K562 (cell line): ENCODE results near the gene ZFP62. TPM values are rescaled to one million over a fixed set of nuclear protein-coding genes. Genes with fewer than 3 reads are reported as not detected.
A peak's percentile ranks its signal among the peaks of the same experiment; 100 is the strongest.

Source experiments
- FOXA3 ChIP-seq, 2 experiments: fragments of 450-650 bp in 1 of 2; sonication (generic) in 1 of 2; formaldehyde crosslinking; IDR thresholded peaks in 1 of 2; conservative IDR thresholded peaks in 1 of 2; 2 replicates each; pipeline versions ENCODE4 v1.4.0 to v1.8.0; 2020 to 2022; ENCODE audit warnings: mild to moderate bottlenecking in 2 of 2, missing genetic modification reagents in 1 of 2
- GTF2E2 ChIP-seq: fragments of 200-800 bp; sonication (Bioruptor generic); IDR thresholded peaks from 2 replicates; pipeline ENCODE4 v1.6.1; 2016; ENCODE audit warnings: missing genetic modification characterization, missing compliant biosample characterization
- NCOA1 ChIP-seq: fragments of 450-650 bp; IDR thresholded peaks from 2 replicates; pipeline ENCODE4 v1.6.1; 2016; ENCODE audit warnings: low read depth
- TRIM28 ChIP-seq: fragments of 450-650 bp; IDR thresholded peaks from 2 replicates; pipeline ENCODE4 v1.6.1; 2017
- ZNF551 ChIP-seq: fragments of 250-450 bp; sonication (Bioruptor Pico); IDR thresholded peaks from 2 replicates; pipeline ENCODE4 v1.5.0; 2021; ENCODE audit warnings: mild to moderate bottlenecking, moderate library complexity
- ZNF766 ChIP-seq: fragments of 200-800 bp; sonication (Bioruptor generic); conservative IDR thresholded peaks from 2 replicates; pipeline ENCODE4 v1.6.1; 2016; ENCODE audit warnings: missing genetic modification characterization, missing compliant biosample characterization
- polyA plus RNA-seq, 8 experiments: library from polyadenylated mRNA; depleted of rRNA in 4 of 8; stranded (reverse) in 5 of 8; unstranded in 3 of 8; fragments of >200 nt; fragmentation: Nextera tagmentation in 2 of 8; fragmentation: Illumina TruSeq in 1 of 8; extraction: Ambion mirVana in 2 of 8; extraction: Trizol in 1 of 8; gene quantifications; 2 replicates each; pipeline versions ENCODE4 v1.2.1 to v1.2.3, GENCODE V29; 2011 to 2014; ENCODE audit warnings: inconsistent platforms in 1 of 8, missing spikeins in 1 of 8
- total RNA-seq, 7 experiments: library from RNA; depleted of rRNA in 6 of 7; stranded (reverse); fragments of >200 nt in 6 of 7; fragmentation: Illumina TruSeq in 2 of 7; extraction: Trizol in 2 of 7; gene quantifications; 2 replicates each; pipeline versions ENCODE4 v1.2.1 to v1.2.3, GENCODE V29; 2011 to 2021; ENCODE audit warnings: low replicate concordance in 1 of 7
- TF ChIP-seq, protein P1 (sequence below), 2 experiments: fragments of 450-650 bp; IDR thresholded peaks; 2 replicates each; pipeline ENCODE4 v1.6.1; 2018; ENCODE audit warnings: mild to moderate bottlenecking in 2 of 2, low read depth in 1 of 2; ENCODE audit not compliant: partially characterized antibody in 2 of 2
- TF ChIP-seq, protein P2 (sequence below): fragments of 450-650 bp; formaldehyde crosslinking; IDR thresholded peaks from 2 replicates; pipeline ENCODE4 v1.4.0; 2020; ENCODE audit warnings: mild to moderate bottlenecking, moderate library complexity
- TF ChIP-seq, protein P3 (sequence below): fragments of 250-450 bp; sonication (Bioruptor Pico); IDR thresholded peaks from 2 replicates; pipeline ENCODE4 v1.4.0; 2020; ENCODE audit warnings: borderline replicate concordance
- TF ChIP-seq, protein P4 (sequence below): fragments of 450-650 bp; IDR thresholded peaks from 2 replicates; pipeline ENCODE4 v1.6.1; 2016; ENCODE audit warnings: low read depth

The ZFP62 gene
- total and polyA plus RNA-seq, 9 of the 15 experiments (the other 6 are each of a cell fraction or from before 2014, with no cell fraction given) = 12.2 to 37.5 (median 25.0) TPM

DNA sequence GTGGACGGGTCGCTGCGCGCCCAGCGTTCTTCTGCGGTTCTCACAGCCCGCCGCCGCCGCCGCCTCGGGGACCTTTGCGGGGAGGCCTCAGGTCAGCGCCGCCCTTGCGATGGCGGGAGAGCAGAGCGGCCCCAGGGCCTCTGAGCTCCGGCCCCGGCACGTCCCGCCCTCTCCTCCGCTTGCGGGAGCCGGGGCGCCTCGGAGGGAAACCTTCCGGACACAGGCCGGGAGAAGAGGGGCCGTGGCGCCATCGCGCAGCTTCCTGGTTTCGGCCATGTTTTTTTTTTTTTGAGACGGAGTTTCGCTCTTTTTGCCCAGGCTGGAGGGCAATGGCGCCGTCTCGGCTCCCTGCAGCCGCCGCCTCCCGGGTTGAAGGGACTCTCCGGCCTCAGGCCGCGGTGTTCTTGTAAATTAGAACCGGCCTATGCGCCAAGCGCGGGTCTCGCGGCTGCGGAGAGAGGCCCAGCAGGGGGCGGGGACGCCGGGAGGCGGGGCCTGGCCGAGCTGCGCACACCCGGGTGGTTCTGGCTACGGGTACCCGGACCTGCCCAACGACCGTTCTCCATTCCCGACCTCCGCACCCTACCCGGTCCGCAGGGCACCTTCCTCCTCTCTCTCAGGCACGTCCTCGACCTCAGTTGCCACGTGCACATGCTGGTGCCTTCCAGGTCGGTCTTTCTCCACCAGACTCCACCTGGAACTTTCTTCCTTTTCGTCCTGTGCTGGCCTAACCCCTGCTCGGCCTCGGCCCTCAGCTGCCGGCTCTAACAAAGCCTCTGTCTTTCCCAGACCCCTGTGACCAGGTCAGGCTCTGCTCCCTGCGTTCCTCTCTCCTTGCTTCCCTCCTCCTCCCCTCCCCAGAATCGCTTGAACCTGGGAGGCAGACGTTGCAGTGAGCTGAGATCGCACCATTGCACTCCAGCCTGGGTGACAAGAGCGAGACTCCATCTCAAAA is 29.7 kb downstream of the ZFP62 start (continued):
- TF ChIP-seq, protein P1, sequence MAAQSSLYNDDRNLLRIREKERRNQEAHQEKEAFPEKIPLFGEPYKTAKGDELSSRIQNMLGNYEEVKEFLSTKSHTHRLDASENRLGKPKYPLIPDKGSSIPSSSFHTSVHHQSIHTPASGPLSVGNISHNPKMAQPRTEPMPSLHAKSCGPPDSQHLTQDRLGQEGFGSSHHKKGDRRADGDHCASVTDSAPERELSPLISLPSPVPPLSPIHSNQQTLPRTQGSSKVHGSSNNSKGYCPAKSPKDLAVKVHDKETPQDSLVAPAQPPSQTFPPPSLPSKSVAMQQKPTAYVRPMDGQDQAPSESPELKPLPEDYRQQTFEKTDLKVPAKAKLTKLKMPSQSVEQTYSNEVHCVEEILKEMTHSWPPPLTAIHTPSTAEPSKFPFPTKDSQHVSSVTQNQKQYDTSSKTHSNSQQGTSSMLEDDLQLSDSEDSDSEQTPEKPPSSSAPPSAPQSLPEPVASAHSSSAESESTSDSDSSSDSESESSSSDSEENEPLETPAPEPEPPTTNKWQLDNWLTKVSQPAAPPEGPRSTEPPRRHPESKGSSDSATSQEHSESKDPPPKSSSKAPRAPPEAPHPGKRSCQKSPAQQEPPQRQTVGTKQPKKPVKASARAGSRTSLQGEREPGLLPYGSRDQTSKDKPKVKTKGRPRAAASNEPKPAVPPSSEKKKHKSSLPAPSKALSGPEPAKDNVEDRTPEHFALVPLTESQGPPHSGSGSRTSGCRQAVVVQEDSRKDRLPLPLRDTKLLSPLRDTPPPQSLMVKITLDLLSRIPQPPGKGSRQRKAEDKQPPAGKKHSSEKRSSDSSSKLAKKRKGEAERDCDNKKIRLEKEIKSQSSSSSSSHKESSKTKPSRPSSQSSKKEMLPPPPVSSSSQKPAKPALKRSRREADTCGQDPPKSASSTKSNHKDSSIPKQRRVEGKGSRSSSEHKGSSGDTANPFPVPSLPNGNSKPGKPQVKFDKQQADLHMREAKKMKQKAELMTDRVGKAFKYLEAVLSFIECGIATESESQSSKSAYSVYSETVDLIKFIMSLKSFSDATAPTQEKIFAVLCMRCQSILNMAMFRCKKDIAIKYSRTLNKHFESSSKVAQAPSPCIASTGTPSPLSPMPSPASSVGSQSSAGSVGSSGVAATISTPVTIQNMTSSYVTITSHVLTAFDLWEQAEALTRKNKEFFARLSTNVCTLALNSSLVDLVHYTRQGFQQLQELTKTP (IDR thresholded peaks at IDR 0.05; ENCODE audit: low read depth in 1 of 2, partially characterized antibody in 2 of 2) = no peak
- TF ChIP-seq, protein P2, sequence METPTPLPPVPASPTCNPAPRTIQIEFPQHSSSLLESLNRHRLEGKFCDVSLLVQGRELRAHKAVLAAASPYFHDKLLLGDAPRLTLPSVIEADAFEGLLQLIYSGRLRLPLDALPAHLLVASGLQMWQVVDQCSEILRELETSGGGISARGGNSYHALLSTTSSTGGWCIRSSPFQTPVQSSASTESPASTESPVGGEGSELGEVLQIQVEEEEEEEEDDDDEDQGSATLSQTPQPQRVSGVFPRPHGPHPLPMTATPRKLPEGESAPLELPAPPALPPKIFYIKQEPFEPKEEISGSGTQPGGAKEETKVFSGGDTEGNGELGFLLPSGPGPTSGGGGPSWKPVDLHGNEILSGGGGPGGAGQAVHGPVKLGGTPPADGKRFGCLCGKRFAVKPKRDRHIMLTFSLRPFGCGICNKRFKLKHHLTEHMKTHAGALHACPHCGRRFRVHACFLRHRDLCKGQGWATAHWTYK (CRISPR knock-in tag) = no peak
- TF ChIP-seq, protein P3, sequence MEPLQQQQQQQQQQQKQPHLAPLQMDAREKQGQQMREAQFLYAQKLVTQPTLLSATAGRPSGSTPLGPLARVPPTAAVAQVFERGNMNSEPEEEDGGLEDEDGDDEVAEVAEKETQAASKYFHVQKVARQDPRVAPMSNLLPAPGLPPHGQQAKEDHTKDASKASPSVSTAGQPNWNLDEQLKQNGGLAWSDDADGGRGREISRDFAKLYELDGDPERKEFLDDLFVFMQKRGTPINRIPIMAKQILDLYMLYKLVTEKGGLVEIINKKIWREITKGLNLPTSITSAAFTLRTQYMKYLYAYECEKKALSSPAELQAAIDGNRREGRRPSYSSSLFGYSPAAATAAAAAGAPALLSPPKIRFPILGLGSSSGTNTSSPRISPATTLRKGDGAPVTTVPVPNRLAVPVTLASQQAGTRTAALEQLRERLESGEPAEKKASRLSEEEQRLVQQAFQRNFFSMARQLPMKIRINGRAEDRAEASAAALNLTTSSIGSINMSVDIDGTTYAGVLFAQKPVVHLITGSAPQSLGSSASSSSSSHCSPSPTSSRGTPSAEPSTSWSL (CRISPR knock-in tag) = no peak
- TF ChIP-seq ZNF551 (CRISPR knock-in tag) (no peak), FOXA3 (CRISPR knock-in tag; conservative IDR thresholded peaks at IDR 0.05 in 1 of 2, IDR thresholded peaks at IDR 0.05 in 1 of 2) (0 out of 4 replicates have a peak, but pooled peaks of 1 of the 2 experiments have one; percentile 11), NCOA1 (no peak; the same call in 1 of the 2 replicates), ZNF766 (CRISPR knock-in tag) (no peak), TRIM28 (no peak), GTF2E2 (tag) (peak; percentile 89)
- TF ChIP-seq, protein P4, sequence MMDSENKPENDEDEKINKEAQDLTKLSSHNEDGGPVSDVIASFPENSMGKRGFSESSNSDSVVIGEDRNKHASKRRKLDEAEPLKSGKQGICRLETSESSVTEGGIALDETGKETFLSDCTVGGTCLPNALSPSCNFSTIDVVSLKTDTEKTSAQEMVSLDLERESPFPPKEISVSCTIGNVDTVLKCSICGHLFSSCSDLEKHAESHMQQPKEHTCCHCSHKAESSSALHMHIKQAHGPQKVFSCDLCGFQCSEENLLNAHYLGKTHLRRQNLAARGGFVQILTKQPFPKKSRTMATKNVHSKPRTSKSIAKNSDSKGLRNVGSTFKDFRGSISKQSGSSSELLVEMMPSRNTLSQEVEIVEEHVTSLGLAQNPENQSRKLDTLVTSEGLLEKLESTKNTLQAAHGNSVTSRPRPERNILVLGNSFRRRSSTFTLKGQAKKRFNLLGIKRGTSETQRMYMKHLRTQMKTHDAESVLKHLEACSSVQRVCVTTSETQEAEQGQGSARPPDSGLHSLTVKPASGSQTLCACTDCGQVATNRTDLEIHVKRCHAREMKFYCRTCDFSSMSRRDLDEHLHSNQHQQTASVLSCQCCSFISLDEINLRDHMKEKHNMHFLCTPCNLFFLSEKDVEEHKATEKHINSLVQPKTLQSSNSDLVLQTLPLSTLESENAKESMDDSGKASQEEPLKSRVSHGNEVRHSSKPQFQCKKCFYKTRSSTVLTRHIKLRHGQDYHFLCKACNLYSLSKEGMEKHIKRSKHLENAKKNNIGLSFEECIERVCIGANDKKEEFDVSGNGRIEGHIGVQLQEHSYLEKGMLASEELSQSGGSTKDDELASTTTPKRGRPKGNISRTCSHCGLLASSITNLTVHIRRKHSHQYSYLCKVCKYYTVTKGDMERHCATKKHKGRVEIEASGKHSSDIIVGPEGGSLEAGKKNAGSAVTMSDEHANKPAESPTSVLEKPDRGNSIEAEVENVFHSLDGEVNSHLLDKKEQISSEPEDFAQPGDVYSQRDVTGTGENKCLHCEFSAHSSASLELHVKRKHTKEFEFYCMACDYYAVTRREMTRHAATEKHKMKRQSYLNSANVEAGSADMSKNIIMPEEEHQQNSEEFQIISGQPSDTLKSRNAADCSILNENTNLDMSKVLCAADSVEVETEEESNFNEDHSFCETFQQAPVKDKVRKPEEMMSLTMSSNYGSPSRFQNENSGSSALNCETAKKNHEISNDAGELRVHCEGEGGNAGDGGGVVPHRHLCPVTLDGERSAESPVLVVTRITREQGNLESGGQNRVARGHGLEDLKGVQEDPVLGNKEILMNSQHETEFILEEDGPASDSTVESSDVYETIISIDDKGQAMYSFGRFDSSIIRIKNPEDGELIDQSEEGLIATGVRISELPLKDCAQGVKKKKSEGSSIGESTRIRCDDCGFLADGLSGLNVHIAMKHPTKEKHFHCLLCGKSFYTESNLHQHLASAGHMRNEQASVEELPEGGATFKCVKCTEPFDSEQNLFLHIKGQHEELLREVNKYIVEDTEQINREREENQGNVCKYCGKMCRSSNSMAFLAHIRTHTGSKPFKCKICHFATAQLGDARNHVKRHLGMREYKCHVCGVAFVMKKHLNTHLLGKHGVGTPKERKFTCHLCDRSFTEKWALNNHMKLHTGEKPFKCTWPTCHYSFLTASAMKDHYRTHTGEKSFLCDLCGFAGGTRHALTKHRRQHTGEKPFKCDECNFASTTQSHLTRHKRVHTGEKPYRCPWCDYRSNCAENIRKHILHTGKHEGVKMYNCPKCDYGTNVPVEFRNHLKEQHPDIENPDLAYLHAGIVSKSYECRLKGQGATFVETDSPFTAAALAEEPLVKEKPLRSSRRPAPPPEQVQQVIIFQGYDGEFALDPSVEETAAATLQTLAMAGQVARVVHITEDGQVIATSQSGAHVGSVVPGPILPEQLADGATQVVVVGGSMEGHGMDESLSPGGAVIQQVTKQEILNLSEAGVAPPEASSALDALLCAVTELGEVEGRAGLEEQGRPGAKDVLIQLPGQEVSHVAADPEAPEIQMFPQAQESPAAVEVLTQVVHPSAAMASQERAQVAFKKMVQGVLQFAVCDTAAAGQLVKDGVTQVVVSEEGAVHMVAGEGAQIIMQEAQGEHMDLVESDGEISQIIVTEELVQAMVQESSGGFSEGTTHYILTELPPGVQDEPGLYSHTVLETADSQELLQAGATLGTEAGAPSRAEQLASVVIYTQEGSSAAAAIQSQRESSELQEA = peak; percentile 89
